IgD-negative memory B cell (primary cell): ENCODE results near the gene COL17A1. TPM values are rescaled to one million over a fixed set of nuclear protein-coding genes. Genes with fewer than 3 reads are reported as not detected.

Experiments used
- H3K27ac Mint-ChIP-seq, 3 donors: one replicate each; pipeline ENCODE4 v1.8.0; 2020 to 2022; ENCODE audit warnings: mild to moderate bottlenecking in 3 of 3, mixed read lengths in 3 of 3, moderate library complexity in 1 of 3
- H3K27me3 Mint-ChIP-seq: one replicate; pipeline ENCODE4 v1.8.0; 2021; ENCODE audit warnings: mixed read lengths
- H3K36me3 Mint-ChIP-seq: one replicate; pipeline ENCODE4 v1.8.0; 2020; ENCODE audit warnings: mild to moderate bottlenecking, mixed read lengths
- H3K4me1 Mint-ChIP-seq, 3 donors: one replicate each; pipeline ENCODE4 v1.8.0; 2020 to 2022; ENCODE audit warnings: mixed read lengths in 3 of 3, mild to moderate bottlenecking in 1 of 3
- H3K4me3 Mint-ChIP-seq, 4 donors: one replicate each; pipeline ENCODE4 v1.8.0; 2020 to 2022; ENCODE audit warnings: mild to moderate bottlenecking in 4 of 4, mixed read lengths in 4 of 4, moderate library complexity in 3 of 4
- H3K9me3 Mint-ChIP-seq, 3 donors: one replicate each; pipeline ENCODE4 v1.8.0; 2020 to 2021; ENCODE audit warnings: mixed read lengths in 3 of 3, mild to moderate bottlenecking in 1 of 3
- polyA plus RNA-seq: library from polyadenylated mRNA; unstranded; fragments of 300-500 nt; fragmentation: Illumina TruSeq; gene quantifications from one replicate; pipeline ENCODE4 v1.2.3, GENCODE V29; 2021

COL17A1 gene
- not detected for polyA plus RNA-seq

DNA sequence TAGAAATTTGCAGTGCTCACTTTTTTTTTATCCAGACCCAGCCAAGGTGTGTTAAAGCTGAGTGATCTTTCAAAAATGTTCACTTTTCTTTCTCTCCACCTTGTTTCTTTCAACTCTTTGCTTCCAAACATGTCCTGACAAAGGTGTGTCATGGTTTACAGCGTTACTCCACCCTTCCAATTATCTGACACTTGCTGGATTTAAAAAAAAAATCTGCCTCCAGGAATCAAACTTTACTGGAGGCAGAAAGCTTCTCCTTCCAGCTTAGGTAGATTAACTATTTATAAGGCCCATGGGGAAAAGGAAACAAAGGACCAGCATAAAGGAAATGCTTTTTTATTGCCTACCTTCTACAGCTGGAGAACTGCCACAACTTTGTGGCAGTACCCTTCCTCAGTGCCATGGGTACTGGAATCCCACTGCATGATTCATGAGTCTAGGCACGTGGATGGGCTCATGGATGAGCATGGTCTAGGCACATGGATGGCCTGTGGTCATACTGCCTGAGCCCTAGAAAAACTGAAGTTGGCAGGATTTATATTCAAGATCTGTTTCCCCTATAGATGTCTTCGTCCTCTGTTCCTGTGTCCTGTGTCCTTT lies at the start of gene COL17A1:
Gene COL17A1 (minus strand): TSS at position 80 of the 600 bp plus-strand sequence. CDS start 5,207 bp downstream, outside the sequence.
- Mint-ChIP-seq H3K4me1 (no peaks in the 10 kb centered on the region), H3K27me3 (no peaks in the 10 kb centered on the region), H3K36me3 (no peaks in the 10 kb centered on the region), H3K9me3 (peaks cover 0 to 2% (median 0%) of the 10 kb centered on the region in 3 donors), H3K27ac (no peak within 1 kb of the TSS), H3K4me3 (no peak within 1 kb of the TSS)

DNA sequence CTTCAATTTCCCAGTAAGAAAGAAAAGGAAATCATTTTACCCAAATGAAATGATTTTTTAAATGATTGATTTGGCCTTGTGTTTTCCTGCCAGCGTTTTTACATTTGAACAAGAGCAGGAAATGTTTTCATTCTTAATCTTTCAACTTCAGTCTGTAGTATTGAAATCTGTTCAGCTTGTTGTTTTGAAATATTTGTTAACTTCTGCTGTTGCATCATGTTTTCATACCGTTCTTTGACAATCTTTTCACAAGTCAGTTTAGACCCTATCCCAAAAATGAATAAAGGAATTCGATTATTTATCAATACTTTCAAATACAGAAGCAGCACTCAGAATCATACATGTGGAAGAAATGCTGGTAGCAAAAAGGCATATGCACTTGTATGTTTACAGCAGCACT lies 44.4 kb upstream of the COL17A1 start:
- no peaks in the 10 kb centered on the region for H3K9me3 Mint-ChIP-seq
- peaks cover 0 to 4% (median 0%) of the 10 kb centered on the region in 3 donors for H3K4me1 Mint-ChIP-seq
- H3K27me3 Mint-ChIP-seq, result peaks cover 8% of the 10 kb centered on the region
- H3K27ac Mint-ChIP-seq, result peak overlapping the region in 2 of 3 donors; percentile 10 to 43
- H3K36me3 Mint-ChIP-seq, result peaks cover 3% of the 10 kb centered on the region
- no peak overlapping the region for H3K4me3 Mint-ChIP-seq

DNA sequence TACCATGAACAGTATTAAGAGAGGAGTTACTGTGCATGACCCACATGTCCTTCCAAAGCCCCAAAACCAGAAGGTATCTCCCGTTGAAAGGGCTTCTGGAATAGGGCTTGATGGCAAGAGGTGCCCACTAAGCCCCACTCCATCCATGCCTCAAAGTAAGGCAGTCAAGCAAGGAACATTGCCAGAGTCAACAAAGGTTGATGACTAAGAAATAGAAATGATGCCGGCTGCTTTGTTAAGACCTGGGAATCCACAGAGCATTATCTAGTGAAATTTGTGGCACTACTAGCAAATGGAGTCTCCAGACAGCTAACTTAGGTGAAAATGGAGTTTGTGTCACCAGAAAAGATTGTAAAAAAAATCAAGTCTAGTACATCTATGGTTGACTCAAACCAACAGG lies 42.5 kb upstream of the COL17A1 start:
- Mint-ChIP-seq H3K27ac (no peak overlapping the region), H3K9me3 (no peaks in the 10 kb centered on the region), H3K4me1 (peaks cover 0 to 6% (median 5%) of the 10 kb centered on the region in 3 donors), H3K27me3 (peaks cover 3% of the 10 kb centered on the region), H3K4me3 (no peak overlapping the region), H3K36me3 (peaks cover 1% of the 10 kb centered on the region)

GRCh38 chr10:104127411-104127810 lies 41.7 kb upstream of the COL17A1 start:
- Mint-ChIP-seq H3K4me3 (no peak overlapping the region), H3K27ac (peak overlapping the region in 1 of 3 donors; percentile 82), H3K36me3 (peaks cover 1% of the 10 kb centered on the region), H3K27me3 (no peaks in the 10 kb centered on the region), H3K4me1 (peaks cover 4 to 10% (median 9%) of the 10 kb centered on the region in 3 donors), H3K9me3 (no peaks in the 10 kb centered on the region)

DNA sequence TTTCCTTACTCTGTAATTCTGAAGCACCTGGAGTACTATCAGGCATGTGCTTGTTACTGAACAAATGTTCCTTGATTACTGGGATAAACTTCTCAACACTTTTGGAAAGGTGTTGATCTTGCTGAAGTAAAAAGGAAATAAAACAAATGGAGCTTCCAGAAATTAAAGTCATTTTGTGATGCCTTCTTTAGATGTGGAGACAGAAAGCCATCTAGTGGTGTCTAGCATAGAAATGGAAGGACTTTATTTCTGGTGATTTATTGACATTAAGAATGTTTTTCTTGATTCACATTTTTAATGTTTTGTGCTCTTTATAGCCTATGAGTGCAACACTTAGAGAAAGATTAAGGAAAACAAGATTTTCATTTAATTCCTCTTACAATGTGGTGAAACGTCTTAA lies 37.7 kb upstream of the COL17A1 start:
- Mint-ChIP-seq H3K4me1 (peaks cover 11 to 21% (median 18%) of the 10 kb centered on the region in 3 donors), H3K27me3 (no peaks in the 10 kb centered on the region), H3K9me3 (no peaks in the 10 kb centered on the region), H3K27ac (peak overlapping the region in 2 of 3 donors; percentile 43 to 99), H3K4me3 (peak overlapping the region in 3 of 4 donors; percentile 31 to 96 (median 63)), H3K36me3 (no peaks in the 10 kb centered on the region)

GRCh38 chr10:104122225-104123107 lies 36.8 kb upstream of the COL17A1 start:
- peak overlapping the region; percentile 92 to 98 (median 96) for H3K4me3 Mint-ChIP-seq
- no peaks in the 10 kb centered on the region for H3K9me3 Mint-ChIP-seq
- H3K36me3 Mint-ChIP-seq, result no peaks in the 10 kb centered on the region
- no peaks in the 10 kb centered on the region for H3K27me3 Mint-ChIP-seq
- H3K27ac Mint-ChIP-seq, result peak overlapping the region; percentile 99
- H3K4me1 Mint-ChIP-seq, result peaks cover 11 to 21% (median 18%) of the 10 kb centered on the region in 3 donors

DNA sequence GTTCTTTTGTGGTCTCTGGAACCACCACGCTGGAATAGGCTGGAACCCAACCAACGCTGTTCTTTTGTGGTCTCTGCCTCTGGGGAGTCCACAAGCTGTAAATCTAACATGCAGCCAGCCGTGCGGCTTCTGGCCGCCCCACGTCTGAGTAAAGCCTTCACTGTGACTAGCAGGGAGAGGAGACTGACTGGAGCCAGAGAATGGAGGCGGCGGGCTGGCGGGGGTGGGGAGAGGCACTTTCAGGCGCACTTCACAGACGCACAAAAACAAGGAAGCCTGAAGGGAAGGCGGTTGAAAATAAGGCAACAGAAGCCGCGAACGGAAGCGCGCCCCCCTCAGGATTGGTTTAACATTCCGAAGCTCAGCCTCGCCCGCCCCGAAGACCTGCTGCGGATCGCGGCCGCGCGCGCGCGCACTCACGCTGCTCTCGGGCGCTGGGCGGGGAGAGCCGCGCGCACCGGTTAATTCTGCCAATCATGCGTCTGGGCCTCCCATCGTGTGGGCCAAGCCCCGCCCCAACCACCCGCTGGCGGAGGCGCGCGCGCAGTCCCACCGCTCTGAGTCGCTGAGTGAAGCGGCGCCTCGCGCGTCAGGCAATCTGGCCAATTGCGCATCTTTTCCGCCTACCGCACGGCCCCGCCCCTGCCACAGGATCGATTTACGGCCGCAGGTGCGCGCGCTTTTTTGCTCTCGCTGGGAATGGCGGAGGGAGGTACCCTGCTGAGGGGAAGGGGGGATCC lies 36.0 kb upstream of the COL17A1 start, which contains the start of gene SFR1:
Gene SFR1 (plus strand): TSS at position 687 of the 740 bp plus-strand sequence. CDS start 13 bp downstream, at position 700.
- Mint-ChIP-seq H3K4me1 (peaks cover 11 to 21% (median 18%) of the 10 kb centered on the region in 3 donors), H3K27me3 (no peaks in the 10 kb centered on the region), H3K4me3 (peak within 1 kb of the TSS; percentile 92 to 98 (median 96)), H3K27ac (peak within 1 kb of the TSS; percentile 99), H3K36me3 (no peaks in the 10 kb centered on the region), H3K9me3 (no peaks in the 10 kb centered on the region)

- Mint-ChIP-seq H3K36me3 (no peaks in the 10 kb centered on the region), H3K27me3 (no peaks in the 10 kb centered on the region)
Observed at GRCh38 chr10:104120903-104121484, 35.3 kb upstream of the COL17A1 start.

DNA sequence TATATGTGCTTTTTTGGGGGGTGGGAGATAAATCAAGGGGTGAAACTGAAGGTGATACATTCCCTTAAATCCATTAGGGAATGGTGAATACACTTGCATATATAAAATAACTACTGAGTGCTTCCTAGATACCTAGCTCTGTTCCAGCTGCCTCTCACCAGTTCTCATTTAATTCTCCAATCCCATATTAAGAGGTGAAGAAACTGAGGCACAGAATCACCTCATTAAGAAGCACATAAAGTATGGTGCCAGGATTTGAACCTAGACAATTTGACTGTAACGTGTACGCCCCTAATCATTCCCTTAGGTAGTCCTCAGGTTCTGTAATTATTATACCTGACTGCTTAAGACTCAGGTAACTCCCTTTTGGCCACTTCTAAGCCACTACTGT lies 34.8 kb upstream of the COL17A1 start:
- Mint-ChIP-seq H3K27ac (peak overlapping the region; percentile 99), H3K36me3 (no peaks in the 10 kb centered on the region), H3K27me3 (no peaks in the 10 kb centered on the region)

More at GRCh38 chr10:104120903-104121484, 35.3 kb upstream of the COL17A1 start:
- H3K4me1 Mint-ChIP-seq, result peaks cover 11 to 21% (median 18%) of the 10 kb centered on the region in 3 donors
- peak overlapping the region; percentile 99 for H3K27ac Mint-ChIP-seq
- no peaks in the 10 kb centered on the region for H3K9me3 Mint-ChIP-seq
- peak overlapping the region; percentile 92 to 98 (median 96) for H3K4me3 Mint-ChIP-seq

DNA sequence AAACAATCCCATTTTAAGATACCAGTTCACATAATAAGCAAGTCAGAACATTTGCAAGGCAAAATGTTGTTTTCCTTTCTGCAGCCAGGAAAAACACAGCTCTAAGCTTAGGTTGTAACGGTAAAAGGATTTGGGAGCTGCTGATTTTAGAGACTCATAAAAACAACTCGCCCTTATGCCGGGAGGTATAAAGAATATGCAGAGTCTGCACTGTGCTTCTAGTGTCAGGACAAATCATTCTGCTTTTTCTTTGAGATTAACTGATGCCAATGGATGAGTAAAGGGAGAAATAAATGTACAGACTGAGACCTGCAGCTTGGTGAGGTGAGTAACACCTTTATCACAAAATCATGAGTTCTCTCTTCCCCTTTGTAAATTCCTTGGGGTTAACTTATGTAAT lies 34.3 kb upstream of the COL17A1 start:
- Mint-ChIP-seq H3K4me3 (peak overlapping the region in 2 of 4 donors; percentile 96 to 98), H3K4me1 (peaks cover 11 to 21% (median 14%) of the 10 kb centered on the region in 3 donors), H3K27me3 (no peaks in the 10 kb centered on the region), H3K9me3 (no peaks in the 10 kb centered on the region), H3K36me3 (no peaks in the 10 kb centered on the region), H3K27ac (peak overlapping the region; percentile 73 to 99 (median 99))

More for the DNA sequence above, 34.8 kb upstream of the COL17A1 start:
- Mint-ChIP-seq H3K9me3 (no peaks in the 10 kb centered on the region), H3K4me1 (peaks cover 11 to 21% (median 18%) of the 10 kb centered on the region in 3 donors), H3K4me3 (peak overlapping the region; percentile 92 to 98 (median 96))

DNA sequence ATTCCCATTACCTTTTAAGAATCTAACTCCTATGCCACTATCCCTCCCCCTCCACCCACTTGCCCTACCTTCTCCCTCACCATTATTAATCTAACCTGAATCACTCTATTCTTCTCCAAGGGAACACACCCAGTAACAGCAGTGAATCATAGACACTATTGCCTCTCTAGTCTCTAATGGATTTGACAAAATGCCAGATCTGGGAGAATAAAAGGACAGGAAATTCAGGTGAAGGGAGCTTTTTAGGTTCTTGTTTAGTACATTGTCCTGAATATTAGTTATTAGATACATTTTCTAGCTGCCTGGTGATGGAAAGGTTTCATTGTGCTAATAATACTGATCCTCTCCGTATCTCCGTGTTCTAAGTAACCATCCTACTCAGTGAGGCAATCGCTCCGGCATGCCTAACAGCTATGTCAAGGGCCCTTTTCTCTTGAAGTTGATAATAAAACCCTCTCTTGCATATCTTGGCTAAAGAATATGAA lies 32.2 kb upstream of the COL17A1 start:
- H3K27me3 Mint-ChIP-seq, result no peaks in the 10 kb centered on the region
- no peak overlapping the region for H3K4me3 Mint-ChIP-seq
- no peaks in the 10 kb centered on the region for H3K9me3 Mint-ChIP-seq

GRCh38 chr10:104113376-104113956 lies 27.8 kb upstream of the COL17A1 start:
- Mint-ChIP-seq H3K4me1 (no peaks in the 10 kb centered on the region), H3K27ac (no peak overlapping the region), H3K27me3 (peaks cover 3% of the 10 kb centered on the region), H3K36me3 (peaks cover 2% of the 10 kb centered on the region), H3K4me3 (no peak overlapping the region), H3K9me3 (no peaks in the 10 kb centered on the region)

More for the DNA sequence above, 32.2 kb upstream of the COL17A1 start:
- Mint-ChIP-seq H3K36me3 (no peaks in the 10 kb centered on the region), H3K4me1 (peaks cover 10 to 15% (median 12%) of the 10 kb centered on the region in 3 donors), H3K27ac (no peak overlapping the region)

DNA sequence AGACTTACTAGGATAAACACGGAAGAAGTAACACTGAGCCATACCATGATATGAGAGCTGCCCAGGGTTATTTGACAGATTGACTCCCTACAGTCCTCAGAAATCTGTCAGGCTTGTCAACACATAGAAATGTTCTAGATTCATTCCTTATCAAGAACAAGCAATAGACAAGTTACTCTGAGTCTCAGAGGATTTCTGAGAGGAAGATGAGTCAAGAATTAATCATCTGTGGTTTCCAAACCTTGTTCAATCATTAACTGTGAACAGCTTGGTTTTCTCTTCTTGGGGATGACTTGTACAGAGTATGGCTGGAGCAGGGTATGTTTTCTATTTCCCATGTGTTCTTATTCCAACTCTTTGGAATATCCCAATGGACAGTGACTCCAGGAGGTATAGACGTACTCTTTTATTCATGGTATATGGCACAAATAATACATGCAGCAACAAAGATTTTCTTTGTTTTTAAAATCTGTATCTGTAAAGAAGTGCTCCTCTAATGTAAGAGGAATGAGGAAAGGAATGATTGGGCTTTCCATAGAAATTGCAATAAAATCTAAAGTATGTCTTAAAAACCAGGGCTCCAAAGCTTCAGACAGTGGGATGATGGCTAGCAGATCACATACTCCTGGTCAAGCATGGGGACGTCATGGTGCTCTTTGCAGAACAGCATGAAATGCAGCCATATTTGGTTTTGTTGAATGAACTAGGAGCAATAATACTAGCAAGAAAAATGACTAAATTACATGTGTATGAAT lies 24.4 kb upstream of the COL17A1 start:
- no peak overlapping the region for H3K4me3 Mint-ChIP-seq

More for the DNA sequence above, 24.4 kb upstream of the COL17A1 start:
- Mint-ChIP-seq H3K27ac (no peak overlapping the region), H3K4me1 (no peaks in the 10 kb centered on the region), H3K27me3 (peaks cover 3% of the 10 kb centered on the region), H3K9me3 (no peaks in the 10 kb centered on the region), H3K36me3 (peaks cover 2% of the 10 kb centered on the region)
